ENCODE data around the gene LSAMP.

Gene LSAMP

DNA sequence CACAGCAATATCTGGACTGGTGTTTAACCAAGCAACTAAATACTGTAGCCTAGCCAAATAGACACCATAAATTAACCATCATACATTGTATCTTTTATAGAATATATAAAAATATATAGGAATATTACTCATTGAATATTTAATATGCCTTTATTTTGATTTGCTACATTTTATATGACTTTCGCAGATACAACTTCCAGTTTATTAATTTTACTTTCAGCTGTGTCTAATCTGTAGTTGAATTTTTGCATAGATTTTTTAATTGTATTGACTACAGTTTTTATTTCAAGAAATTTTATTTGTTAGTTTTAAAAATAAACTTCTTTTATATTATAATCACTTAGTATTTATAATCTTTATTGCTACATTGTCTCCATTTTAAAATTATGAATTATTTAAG is 299.7 kb downstream of the LSAMP start:
- no peak overlapping the region for H3K4me3 ChIP-seq (ENCODE audit: low read length)
- H3K27me3 ChIP-seq (ENCODE audit: insufficient read depth, low read length), result no peaks in the 10 kb centered on the region
- H3K9me3 ChIP-seq (ENCODE audit: low read length), result peaks cover 2% of the 10 kb centered on the region
- H2AFZ ChIP-seq (ENCODE audit: low read depth, low read length), result no peak overlapping the region
- H3K36me3 ChIP-seq (ENCODE audit: insufficient read depth, low read length), result no peaks in the 10 kb centered on the region
- peaks cover 3% of the 10 kb centered on the region for H3K4me1 ChIP-seq (ENCODE audit: insufficient read depth, low read length)

DNA sequence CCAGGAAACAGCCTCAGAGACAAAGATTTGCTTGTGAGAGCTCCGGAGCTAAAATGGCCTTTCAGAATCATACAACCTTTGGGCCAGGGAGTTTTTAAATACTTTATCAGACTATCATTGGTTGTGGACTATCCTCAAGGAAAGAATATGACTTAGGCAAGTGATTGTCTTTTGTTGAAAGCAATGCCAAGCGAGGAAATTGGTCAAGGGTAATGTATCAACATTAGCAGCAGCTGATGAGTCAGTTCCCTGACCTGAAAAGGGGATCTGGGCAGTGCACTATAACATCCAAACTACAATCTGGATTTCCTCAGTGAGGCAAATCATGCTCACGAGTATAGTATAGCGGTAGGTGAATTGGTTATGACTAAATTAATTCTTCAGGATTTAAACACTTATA is 303.6 kb downstream of the LSAMP start:
- Histone ChIP-seq H3K27me3 (ENCODE audit: insufficient read depth, low read length) (no peaks in the 10 kb centered on the region), H3K4me3 (ENCODE audit: low read length) (no peak overlapping the region), H2AFZ (ENCODE audit: low read depth, low read length) (no peak overlapping the region), H3K36me3 (ENCODE audit: insufficient read depth, low read length) (no peaks in the 10 kb centered on the region), H3K9me3 (ENCODE audit: low read length) (peaks cover 2% of the 10 kb centered on the region), H3K4me1 (ENCODE audit: insufficient read depth, low read length) (no peaks in the 10 kb centered on the region)

DNA sequence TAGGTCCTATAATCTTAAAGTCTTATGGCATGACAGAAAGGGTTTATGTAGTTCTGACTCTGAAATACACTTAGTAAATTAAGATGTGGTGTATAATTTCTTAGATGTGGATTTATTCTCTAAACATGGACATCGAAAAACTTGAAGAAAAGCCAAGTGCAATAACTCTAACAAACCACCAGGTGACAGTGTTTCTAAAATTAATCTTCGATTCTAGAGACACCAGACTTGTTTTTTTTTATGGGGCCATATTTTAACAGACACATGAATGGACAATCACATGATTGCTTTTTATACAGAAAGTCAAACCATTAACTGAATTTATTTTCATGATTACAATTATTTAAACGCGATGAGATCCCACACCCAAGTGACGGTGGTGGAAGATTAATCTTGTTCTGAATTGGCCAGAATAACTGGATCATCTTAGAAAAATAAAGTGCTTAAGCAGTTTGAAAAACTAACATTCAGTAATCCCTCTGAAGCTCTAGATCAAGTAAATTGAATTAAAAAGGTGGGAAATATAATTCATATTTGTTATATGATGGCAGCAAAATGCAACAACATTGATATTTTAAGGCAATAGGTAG is 305.1 kb downstream of the LSAMP start:
- no peak overlapping the region for H3K4me3 ChIP-seq (ENCODE audit: low read length)
- no peak overlapping the region for H2AFZ ChIP-seq (ENCODE audit: low read depth, low read length)
- H3K27me3 ChIP-seq (ENCODE audit: insufficient read depth, low read length), result no peaks in the 10 kb centered on the region
- H3K4me1 ChIP-seq (ENCODE audit: insufficient read depth, low read length), result no peaks in the 10 kb centered on the region
- H3K36me3 ChIP-seq (ENCODE audit: insufficient read depth, low read length), result no peaks in the 10 kb centered on the region
- H3K9me3 ChIP-seq (ENCODE audit: low read length), result peaks cover under 1% of the 10 kb centered on the region

DNA sequence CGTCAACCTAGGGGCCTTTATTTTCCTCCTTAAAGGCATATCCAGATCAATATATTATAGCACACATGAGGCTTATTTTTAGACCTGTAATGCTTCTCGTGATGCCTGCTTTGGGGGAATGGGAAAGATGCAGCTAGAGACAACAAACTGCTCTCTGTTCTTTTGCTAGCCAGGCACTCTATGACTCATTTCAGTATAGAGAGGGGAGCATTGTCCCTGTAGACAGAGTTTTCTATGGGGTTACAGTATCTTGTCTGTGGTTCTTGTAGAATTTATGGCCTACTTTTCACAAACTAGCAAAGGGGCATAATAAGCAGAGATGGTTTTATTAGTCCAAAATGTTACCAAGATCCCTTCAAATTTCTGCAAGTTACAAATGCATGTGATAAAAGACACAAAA is 305.6 kb downstream of the LSAMP start:
- Histone ChIP-seq H3K4me3 (ENCODE audit: low read length) (no peak overlapping the region), H3K9me3 (ENCODE audit: low read length) (no peaks in the 10 kb centered on the region), H2AFZ (ENCODE audit: low read depth, low read length) (no peak overlapping the region), H3K36me3 (ENCODE audit: insufficient read depth, low read length) (no peaks in the 10 kb centered on the region), H3K4me1 (ENCODE audit: insufficient read depth, low read length) (no peaks in the 10 kb centered on the region), H3K27me3 (ENCODE audit: insufficient read depth, low read length) (no peaks in the 10 kb centered on the region)

DNA sequence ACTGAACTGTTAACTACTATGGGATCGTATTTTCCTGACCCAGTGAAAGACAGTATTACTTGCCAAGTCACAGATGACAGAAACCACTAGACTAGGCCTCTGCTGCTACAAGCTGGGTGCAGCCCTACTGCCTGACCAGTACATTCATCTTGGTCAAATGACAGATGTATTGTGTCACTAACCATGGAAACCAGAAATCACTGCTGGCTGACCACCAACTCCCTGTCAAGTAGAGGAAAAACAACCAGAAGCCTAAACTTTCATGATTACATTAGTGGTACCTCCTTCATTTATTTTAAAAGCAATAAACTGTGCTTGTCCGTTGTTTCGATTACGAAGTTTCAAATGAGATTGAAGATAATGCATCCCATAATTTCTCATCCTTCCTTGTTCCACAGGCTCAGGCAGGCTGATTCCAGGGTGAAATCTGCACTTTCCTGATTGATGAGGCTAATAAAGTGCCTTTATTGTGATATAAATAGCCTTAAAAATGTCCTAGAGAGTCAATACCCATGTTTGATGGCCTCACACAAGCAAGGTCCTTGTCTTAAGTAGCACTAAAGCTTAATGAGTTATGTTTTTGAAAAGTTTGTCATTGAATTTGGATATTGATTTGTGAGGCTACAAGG is 309.7 kb downstream of the LSAMP start:
- H3K9me3 ChIP-seq (ENCODE audit: low read length), result no peaks in the 10 kb centered on the region
- no peak overlapping the region for H3K4me3 ChIP-seq (ENCODE audit: low read length)
- H3K36me3 ChIP-seq (ENCODE audit: insufficient read depth, low read length), result no peaks in the 10 kb centered on the region
- H3K4me1 ChIP-seq (ENCODE audit: insufficient read depth, low read length), result no peaks in the 10 kb centered on the region
- no peaks in the 10 kb centered on the region for H3K27me3 ChIP-seq (ENCODE audit: insufficient read depth, low read length)
- H2AFZ ChIP-seq (ENCODE audit: low read depth, low read length), result no peak overlapping the region

GRCh38 chr3:116129187-116129946 is 315.9 kb downstream of the LSAMP start:
- Histone ChIP-seq H3K4me1 (ENCODE audit: insufficient read depth, low read length) (no peaks in the 10 kb centered on the region), H3K4me3 (ENCODE audit: low read length) (no peak overlapping the region), H3K36me3 (ENCODE audit: insufficient read depth, low read length) (no peaks in the 10 kb centered on the region), H3K27me3 (ENCODE audit: insufficient read depth, low read length) (no peaks in the 10 kb centered on the region), H3K9me3 (ENCODE audit: low read length) (no peaks in the 10 kb centered on the region), H2AFZ (ENCODE audit: low read depth, low read length) (no peak overlapping the region)

- H3K4me1 ChIP-seq (ENCODE audit: insufficient read depth, low read length), result no peaks in the 10 kb centered on the region
- no peak overlapping the region for H2AFZ ChIP-seq (ENCODE audit: low read depth, low read length)
- no peaks in the 10 kb centered on the region for H3K9me3 ChIP-seq (ENCODE audit: low read length)
- no peak overlapping the region for H3K4me3 ChIP-seq (ENCODE audit: low read length)
- H3K36me3 ChIP-seq (ENCODE audit: insufficient read depth, low read length), result no peaks in the 10 kb centered on the region
- no peaks in the 10 kb centered on the region for H3K27me3 ChIP-seq (ENCODE audit: insufficient read depth, low read length)
These were observed 317.8 kb downstream of the LSAMP start for GRCh38 chr3:116127464-116127863.

- H3K9me3 ChIP-seq (ENCODE audit: low read length), result no peaks in the 10 kb centered on the region
- no peak overlapping the region for H2AFZ ChIP-seq (ENCODE audit: low read depth, low read length)
- no peaks in the 10 kb centered on the region for H3K27me3 ChIP-seq (ENCODE audit: insufficient read depth, low read length)
- H3K36me3 ChIP-seq (ENCODE audit: insufficient read depth, low read length), result no peaks in the 10 kb centered on the region
- no peaks in the 10 kb centered on the region for H3K4me1 ChIP-seq (ENCODE audit: insufficient read depth, low read length)
- no peak overlapping the region for H3K4me3 ChIP-seq (ENCODE audit: low read length)
These were observed 321.1 kb downstream of the LSAMP start for GRCh38 chr3:116124166-116124565.

DNA sequence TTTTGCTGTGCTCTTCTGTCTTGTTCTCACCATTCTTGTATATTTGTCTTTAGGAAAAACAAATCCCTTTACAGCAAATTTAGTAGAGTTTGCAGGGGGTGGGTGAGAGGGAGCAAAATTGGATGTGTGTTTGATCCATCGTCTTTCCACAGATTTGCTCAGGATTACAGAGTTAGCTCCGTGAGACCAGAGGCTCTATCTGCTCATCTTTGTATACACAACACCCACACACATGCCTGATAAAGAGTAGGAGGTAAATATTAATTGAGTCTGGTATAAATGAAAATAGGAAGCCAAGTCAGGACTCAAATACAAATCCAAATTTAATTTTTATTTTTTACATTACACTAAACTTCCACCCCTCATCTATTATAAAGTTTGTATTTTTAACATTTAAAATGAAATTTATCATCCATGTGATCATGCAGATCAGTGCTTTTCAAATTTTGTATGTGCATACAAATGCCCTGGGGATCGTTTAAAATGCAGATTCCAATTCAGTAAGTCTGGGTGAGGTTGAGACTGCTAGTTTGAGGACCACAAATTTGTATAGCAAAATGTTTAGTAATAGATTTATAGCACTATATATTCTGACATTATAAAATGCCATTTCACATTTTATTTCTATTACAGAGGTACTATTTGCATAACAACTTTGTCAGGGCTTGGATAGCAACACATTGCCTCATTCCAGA is 326.7 kb downstream of the LSAMP start:
- no peaks in the 10 kb centered on the region for H3K27me3 ChIP-seq (ENCODE audit: insufficient read depth, low read length)
- no peak overlapping the region for H3K4me3 ChIP-seq (ENCODE audit: low read length)
- H3K9me3 ChIP-seq (ENCODE audit: low read length), result no peaks in the 10 kb centered on the region
- H3K4me1 ChIP-seq (ENCODE audit: insufficient read depth, low read length), result no peaks in the 10 kb centered on the region
- H3K36me3 ChIP-seq (ENCODE audit: insufficient read depth, low read length), result no peaks in the 10 kb centered on the region
- no peak overlapping the region for H2AFZ ChIP-seq (ENCODE audit: low read depth, low read length)

GRCh38 chr3:116114586-116114985 is 330.7 kb downstream of the LSAMP start:
- H3K9me3 ChIP-seq (ENCODE audit: low read length), result no peaks in the 10 kb centered on the region
- no peak overlapping the region for H3K4me3 ChIP-seq (ENCODE audit: low read length)
- no peaks in the 10 kb centered on the region for H3K4me1 ChIP-seq (ENCODE audit: insufficient read depth, low read length)
- no peaks in the 10 kb centered on the region for H3K36me3 ChIP-seq (ENCODE audit: insufficient read depth, low read length)
- H3K27me3 ChIP-seq (ENCODE audit: insufficient read depth, low read length), result no peaks in the 10 kb centered on the region
- no peak overlapping the region for H2AFZ ChIP-seq (ENCODE audit: low read depth, low read length)

GRCh38 chr3:116112696-116113095 is 332.6 kb downstream of the LSAMP start:
- Histone ChIP-seq H3K36me3 (ENCODE audit: insufficient read depth, low read length) (no peaks in the 10 kb centered on the region), H2AFZ (ENCODE audit: low read depth, low read length) (no peak overlapping the region), H3K4me3 (ENCODE audit: low read length) (no peak overlapping the region), H3K4me1 (ENCODE audit: insufficient read depth, low read length) (no peaks in the 10 kb centered on the region), H3K9me3 (ENCODE audit: low read length) (no peaks in the 10 kb centered on the region), H3K27me3 (ENCODE audit: insufficient read depth, low read length) (no peaks in the 10 kb centered on the region)

DNA sequence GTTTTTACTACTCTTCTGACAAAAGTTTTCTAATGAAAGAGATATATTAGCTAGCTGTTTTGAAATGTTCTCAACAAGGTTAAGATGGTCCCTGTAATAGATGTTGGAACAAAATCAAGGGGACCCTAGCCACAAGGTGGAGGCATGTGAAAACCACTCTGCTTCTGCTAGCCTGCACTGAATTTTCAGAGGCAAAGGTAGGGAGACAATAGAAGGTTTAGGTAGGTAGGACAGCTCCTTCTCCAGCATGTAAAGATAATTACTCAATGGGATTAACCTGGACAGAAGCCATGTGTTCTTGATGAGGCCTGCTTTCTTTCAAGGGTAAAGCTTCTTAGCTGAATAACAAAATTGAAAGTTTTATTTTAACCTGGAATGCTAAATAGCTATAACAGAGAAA is 333.5 kb downstream of the LSAMP start:
- Histone ChIP-seq H3K4me3 (ENCODE audit: low read length) (no peak overlapping the region), H3K9me3 (ENCODE audit: low read length) (no peaks in the 10 kb centered on the region), H3K36me3 (ENCODE audit: insufficient read depth, low read length) (no peaks in the 10 kb centered on the region), H3K4me1 (ENCODE audit: insufficient read depth, low read length) (no peaks in the 10 kb centered on the region), H3K27me3 (ENCODE audit: insufficient read depth, low read length) (no peaks in the 10 kb centered on the region), H2AFZ (ENCODE audit: low read depth, low read length) (no peak overlapping the region)

DNA sequence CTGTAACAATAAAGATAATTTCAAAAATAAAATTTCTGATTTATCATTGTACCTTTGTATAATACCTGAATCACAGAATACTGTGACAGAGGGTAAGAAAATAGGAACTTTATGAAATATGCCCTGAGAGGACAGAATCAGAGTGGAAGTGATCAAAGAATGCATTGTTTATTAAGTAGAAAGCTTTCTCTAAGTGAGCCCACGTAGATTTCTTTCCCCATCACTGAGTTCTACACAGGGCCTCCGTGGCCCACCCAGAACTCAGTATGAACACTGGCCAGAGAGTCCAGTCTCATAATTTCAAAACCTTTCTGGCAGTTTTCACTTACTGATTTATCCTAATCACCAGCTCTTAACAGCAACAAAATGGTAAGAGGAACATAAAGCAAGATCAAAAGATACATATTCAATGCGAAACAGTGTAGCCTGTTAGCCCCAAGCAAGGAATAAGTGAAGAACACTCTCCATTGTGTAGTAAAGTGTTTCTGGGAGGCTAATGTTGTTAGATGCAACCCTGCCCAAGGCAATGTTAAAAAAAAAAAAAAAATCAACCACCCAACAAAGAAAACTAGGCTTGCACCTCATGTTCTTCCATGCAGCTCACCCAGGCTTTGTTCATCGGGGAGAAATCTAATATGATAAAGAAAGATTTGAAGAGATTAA is 341.3 kb downstream of the LSAMP start:
- Histone ChIP-seq H3K9me3 (ENCODE audit: low read length) (no peaks in the 10 kb centered on the region), H3K4me3 (ENCODE audit: low read length) (no peak overlapping the region), H3K4me1 (ENCODE audit: insufficient read depth, low read length) (peaks cover under 1% of the 10 kb centered on the region), H3K36me3 (ENCODE audit: insufficient read depth, low read length) (no peaks in the 10 kb centered on the region), H3K27me3 (ENCODE audit: insufficient read depth, low read length) (no peaks in the 10 kb centered on the region), H2AFZ (ENCODE audit: low read depth, low read length) (no peak overlapping the region)
